ENCODE data around the gene PACRG. TPM values are rescaled to one million over a fixed set of nuclear protein-coding genes. Genes with fewer than 3 reads are reported as not detected.

Gene PACRG
- total RNA-seq, 1 experiment from 2014 or later = 0.26 TPM

GRCh38 chr6:163100259-163100658, 372.5 kb downstream of the PACRG start:
- no peak overlapping the region for H3T11ph ChIP-seq (ENCODE audit: low read length)
- H3K23me2 ChIP-seq (ENCODE audit: insufficient read length, low read depth, low read length, poor library complexity, severe bottlenecking) = no peaks in the 10 kb centered on the region
- Mint-ChIP-seq H3K9me3 (peaks cover 13 to 14% of the 10 kb centered on the region in 2 experiments), H3K27ac (no peak overlapping the region; a peak in 1 of 7 replicates), H3K4me1 (peaks cover 25 to 30% of the 10 kb centered on the region in 2 experiments), H3K36me3 (ENCODE audit: insufficient read depth in 1 of 3, low read depth in 3 of 3) (peaks cover 8 to 20% (median 10%) of the 10 kb centered on the region in 3 experiments), H3K27me3 (ENCODE audit: low read depth) (peaks cover 9% of the 10 kb centered on the region), H3K4me3 (no peak overlapping the region)
- peak overlapping the region; percentile 50 for H3K18ac ChIP-seq (ENCODE audit: insufficient read length, low read depth, low read length)
- H4K8ac ChIP-seq (replicated peaks; ENCODE audit: insufficient read length, low read depth, low read length) = no peak overlapping the region
- H4K5ac ChIP-seq (ENCODE audit: insufficient read length, low read depth, low read length) = no peak overlapping the region
- no peaks in the 10 kb centered on the region for H4K20me1 ChIP-seq (ENCODE audit: control insufficient read depth, insufficient read depth, insufficient read length)
- no peak overlapping the region for H2BK5ac ChIP-seq (ENCODE audit: insufficient read length, low read length)
- peak overlapping the region; percentile 54 for H4K91ac ChIP-seq (ENCODE audit: insufficient read length, low read depth, low read length)
- no peak overlapping the region for H2AFZ ChIP-seq (ENCODE audit: low read length)
- H3K23ac ChIP-seq (ENCODE audit: insufficient read length, low read depth, low read length) = no peak overlapping the region
- no peak for TF ChIP-seq CTCF (conservative IDR thresholded peaks at IDR 0.05)
- 0 out of 2 replicates have a peak overlapping the region, but pooled peaks have one; percentile 66 for H3K14ac ChIP-seq (ENCODE audit: insufficient read depth, low read length)
- no peak overlapping the region for H3K56ac ChIP-seq (ENCODE audit: insufficient read length, low read depth, low read length)
- H2BK12ac ChIP-seq (ENCODE audit: insufficient read length, low read depth, low read length) = no peak overlapping the region
- no peaks in the 10 kb centered on the region for H3K9me3 ChIP-seq (ENCODE audit: control insufficient read depth, low read depth, low read length)
- H3K9ac ChIP-seq (ENCODE audit: extremely low read depth, insufficient read length, low read length) = no peak overlapping the region
- no peak overlapping the region for H3K4ac ChIP-seq (ENCODE audit: low read depth, low read length)
- no peaks in the 10 kb centered on the region for H3K27me3 ChIP-seq (ENCODE audit: insufficient read depth, low read length)
- no peak overlapping the region for H3K4me2 ChIP-seq (ENCODE audit: insufficient read depth, insufficient read length, low read length)
- H2AK5ac ChIP-seq (ENCODE audit: insufficient read length, low read length) = no peak overlapping the region
- no CpG with 5 or more reads among the region's 27 CpGs for WGBS (ENCODE audit: extremely low coverage, insufficient read length, low lambda C conversion rate)
- no peak overlapping the region for H2BK120ac ChIP-seq (ENCODE audit: low read depth, low read length, poor library complexity, severe bottlenecking)
- no peak overlapping the region for H3K27ac ChIP-seq (ENCODE audit: insufficient read length, low read depth, low read length)
- no peak overlapping the region for H2BK20ac ChIP-seq (ENCODE audit: low read depth, low read length, poor library complexity, severe bottlenecking)
- no peaks in the 10 kb centered on the region for H3K79me1 ChIP-seq (ENCODE audit: insufficient read depth, low read depth, low read length, poor library complexity, severe bottlenecking)
- H2BK15ac ChIP-seq (ENCODE audit: low read depth, low read length) = 0 out of 2 replicates have a peak overlapping the region, but pooled peaks have one; percentile 2
- DNase-seq = no peak
- no peaks in the 10 kb centered on the region for H3K79me2 ChIP-seq (ENCODE audit: insufficient read depth, low read length)
- peaks cover 3% of the 10 kb centered on the region for H3K4me1 ChIP-seq (ENCODE audit: insufficient read depth, low read length)
